HEK293T (cell line): ENCODE data around the gene PTTG1.

Source experiments
- ARNT ChIP-seq: fragments of 450-650 bp; IDR thresholded peaks from 2 replicates; pipeline ENCODE4 v1.6.1; 2017; ENCODE audit warnings: mild to moderate bottlenecking
- FOXA1 ChIP-seq: fragments of 450-650 bp; IDR thresholded peaks from 2 replicates; pipeline ENCODE4 v1.6.1; 2016; ENCODE audit warnings: mild to moderate bottlenecking
- FOXK2 ChIP-seq: fragments of 450-650 bp; IDR thresholded peaks from 2 replicates; pipeline ENCODE4 v1.6.1; 2016; ENCODE audit warnings: mild to moderate bottlenecking
- FOXM1 ChIP-seq: fragments of 450-650 bp; IDR thresholded peaks from 2 replicates; pipeline ENCODE4 v1.6.1; 2017; ENCODE audit warnings: mild to moderate bottlenecking, borderline replicate concordance
- HDGF ChIP-seq: fragments of 450-650 bp; IDR thresholded peaks from 2 replicates; pipeline ENCODE4 v1.6.1; 2017; ENCODE audit warnings: antibody characterized with exemption, borderline replicate concordance
- LEF1 ChIP-seq: fragments of 450-650 bp; IDR thresholded peaks from 2 replicates; pipeline ENCODE4 v1.6.1; 2017; ENCODE audit warnings: mild to moderate bottlenecking, borderline replicate concordance
- SP1 ChIP-seq: fragments of 450-650 bp; IDR thresholded peaks from 2 replicates; pipeline ENCODE4 v1.6.1; 2017

DNA sequence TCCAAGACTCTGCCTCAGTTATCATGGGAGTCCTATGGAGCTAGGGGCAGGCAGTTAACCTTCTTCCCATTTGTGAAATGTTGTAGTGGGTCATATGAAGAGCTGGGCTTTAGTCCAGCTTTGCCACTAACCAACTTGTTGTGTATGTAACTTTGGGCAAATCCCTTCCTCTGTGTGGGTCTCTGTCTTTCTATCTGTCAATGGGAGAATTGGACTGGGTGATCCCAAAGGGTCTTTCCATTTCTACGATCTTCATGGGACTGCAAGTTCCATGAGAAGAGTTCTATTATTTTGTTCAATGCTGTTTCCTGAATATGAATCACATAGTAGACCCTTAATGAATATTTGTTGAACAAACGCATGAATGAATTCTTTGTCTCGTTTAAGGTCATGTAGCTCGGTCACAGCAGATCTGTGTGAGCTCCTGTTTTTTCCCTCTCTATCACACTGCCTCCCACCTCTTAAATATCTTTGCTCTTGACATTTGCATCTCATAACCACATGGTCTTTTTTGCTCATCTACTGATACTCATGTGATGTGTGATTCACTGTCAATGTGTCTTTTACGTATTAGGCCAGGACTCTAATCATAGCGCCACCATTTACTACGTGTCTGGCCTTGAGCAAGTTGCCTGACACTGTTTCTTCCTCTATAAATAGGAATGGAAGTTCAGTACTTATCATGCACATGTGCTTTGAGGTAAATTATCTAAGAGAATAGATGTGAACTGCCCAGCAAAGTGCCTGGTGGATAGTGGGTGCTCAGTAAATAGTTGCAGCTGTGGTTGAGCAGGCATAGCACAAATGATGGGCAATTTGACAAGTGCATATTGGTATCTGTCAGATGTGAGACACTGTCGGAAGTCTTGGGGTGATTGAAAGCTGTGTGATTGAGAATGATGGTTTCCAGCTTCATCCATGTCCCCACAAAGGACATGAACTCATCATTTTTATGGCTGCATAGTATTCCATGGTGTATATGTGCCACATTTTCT is 37.4 kb downstream of the PTTG1 start:
- no peak for TF ChIP-seq LEF1
- TF ChIP-seq SP1, result no peak
- TF ChIP-seq FOXM1, result no peak
- no peak for TF ChIP-seq FOXA1
- TF ChIP-seq ARNT, result no peak
- TF ChIP-seq HDGF, result no peak
- TF ChIP-seq FOXK2, result no peak
